Adrenal gland (tissue), 12 donors: Measurements from ENCODE around the gene KCNQ4. TPM values are rescaled to one million over a fixed set of nuclear protein-coding genes. Genes with fewer than 3 reads are reported as not detected.

ENCODE experiments used
- DNase-seq, 7 donors: peaks; one replicate each; pipeline ENCODE4 v3.0.0-alpha.2; 2019 to 2020
- H3K27ac ChIP-seq, 5 donors: fragments of 200-600 bp; sonication (generic) in 4 of 5; 1 replicate in 3 of 5; 2 replicates in 2 of 5; pipeline versions ENCODE4 v1.5.1 to v1.8.0; 2016 to 2020; ENCODE audit warnings: mild to moderate bottlenecking in 1 of 5
- H3K27me3 ChIP-seq: fragments of 200-600 bp; 2 replicates; pipeline ENCODE4 v1.8.0; 2021
- H3K36me3 ChIP-seq, 2 donors: fragments of 200-600 bp; replicated peaks in 1 of 2; 1 replicate in 1 of 2; 2 replicates in 1 of 2; pipeline versions ENCODE4 v1.5.1 to v1.8.0; 2018 to 2022
- H3K4me1 ChIP-seq, 2 donors: fragments of 200-600 bp; replicated peaks in 1 of 2; 1 replicate in 1 of 2; 2 replicates in 1 of 2; pipeline versions ENCODE4 v1.5.1 to v1.8.0; 2018 to 2021
- H3K4me3 ChIP-seq, 4 donors: fragments of 200-600 bp; sonication (generic) in 3 of 4; one replicate each; pipeline ENCODE4 v1.5.1; 2016 to 2018
- H3K9me3 ChIP-seq, 3 donors: fragments of 200-600 bp; sonication (generic) in 1 of 3; replicated peaks in 1 of 3; 1 replicate in 2 of 3; 2 replicates in 1 of 3; pipeline versions ENCODE4 v1.5.1 to v1.8.0; 2016 to 2021
- POLR2A ChIP-seq, 2 donors: fragments of 450-650 bp; IDR thresholded peaks; one replicate each; pipeline ENCODE4 v1.6.1; 2017; ENCODE audit warnings: antibody characterized with exemption in 2 of 2, mild to moderate bottlenecking in 2 of 2, moderate library complexity in 1 of 2
- WGBS, 4 donors: extraction: QIAGEN DNeasy Blood & Tissue Kit in 2 of 4; methylation state at CpG; one replicate each; pipeline versions ENCODE4 v1.1.5 to v1.1.7; 2013 to 2017; 5-methylcytosine and 5-hydroxymethylcytosine counted together
- intact Hi-C, 2 donors: fragments of 100-400 bp; cut with DNase I; formaldehyde crosslinking; loops; one replicate each; pipeline versions ENCODE4 v1.14.1 to v1.15.0; 2022 to 2023
- polyA plus RNA-seq, 3 donors: library from polyadenylated mRNA; stranded (reverse); fragments of 200-250 nt in 2 of 3; fragments of 350-450 nt in 1 of 3; fragmentation: Illumina TruSeq in 1 of 3; extraction: RNeasy Lipid Tissue Mini Kit (QIAGEN cat#74804) in 1 of 3; gene quantifications; one replicate each; pipeline ENCODE4 v1.2.3, GENCODE V29; 2013 to 2014
- total RNA-seq, 9 donors: library from RNA; depleted of rRNA in 4 of 9; stranded (reverse); fragments of >200 nt in 4 of 9; fragments of 120-200 nt in 1 of 9; fragmentation: NEBNext Ultra II Directional in 1 of 9; extraction: Animal tissue kit (Norgen Biotek cat#: 25700) in 1 of 9; gene quantifications; one replicate each; pipeline versions ENCODE4 v1.1.0 to v1.2.4, GENCODE V29; 2013 to 2023
- TF ChIP-seq, protein P1 (sequence below), 6 experiments: fragments of 450-650 bp in 4 of 6; fragments of 200-600 bp in 2 of 6; sonication (generic) in 1 of 6; IDR thresholded peaks; 1 replicate in 5 of 6; 2 replicates in 1 of 6; pipeline versions ENCODE4 v1.5.1 to v1.8.0; 2016 to 2021; ENCODE audit warnings: antibody characterized with exemption in 6 of 6, mild to moderate bottlenecking in 2 of 6, moderate library complexity in 1 of 6
- donor health status: healthy with polysubstance abuse.
- donor health status: Bipolar disorder and iron deficiency.
- donor health status: DM: yes; HTN: yes; CAD: no.
- donor health status: DM: no; HTN: no; CAD: no.
- donor health status: DM: no; HTN: no; CAD: no.
- donor health status: DM: yes; HTN: yes; CAD: no.

The KCNQ4 gene
- total and polyA plus RNA-seq, 12 donors: 0.06 to 1.0 (median 0.29) TPM; not detected in 2

DNA sequence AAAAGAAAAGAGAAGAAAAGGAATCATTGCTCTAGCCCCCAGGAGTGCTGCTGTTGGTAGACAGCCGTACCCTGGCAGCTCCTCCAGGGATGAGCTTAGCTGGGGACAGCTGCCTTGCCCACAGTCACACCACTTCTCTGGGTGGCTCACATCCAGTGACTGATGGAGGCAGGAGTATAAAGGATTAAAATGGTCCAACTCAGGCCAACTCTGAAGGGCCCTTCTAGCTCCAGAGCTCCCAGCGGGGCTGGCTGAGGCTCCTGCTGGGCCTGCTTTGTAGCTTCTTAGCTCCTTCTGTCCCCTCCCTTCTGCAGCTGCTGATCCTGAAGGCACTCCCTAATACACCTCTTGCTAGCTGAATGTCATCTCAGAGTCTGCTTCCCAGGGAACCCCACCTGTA, 74.2 kb downstream of the KCNQ4 start:
- H3K36me3 ChIP-seq: no peaks in the 10 kb centered on the region
- H3K27ac ChIP-seq: no peak overlapping the region
- no peaks in the 10 kb centered on the region for H3K9me3 ChIP-seq
- intact Hi-C loops: loop anchor here in 1 of 2 donors (5.0 kb wide), 1 partner anchor 85 kb away; no protein-coding TSS in a partner anchor
- 90 to 98% (median 93%) methylated on average over 1 to 2 of the region's 2 CpGs for WGBS, 4 donors
- no peak overlapping the region for H3K4me3 ChIP-seq
- TF ChIP-seq POLR2A (IDR thresholded peaks at IDR 0.05): no peak
- TF ChIP-seq, protein P1, sequence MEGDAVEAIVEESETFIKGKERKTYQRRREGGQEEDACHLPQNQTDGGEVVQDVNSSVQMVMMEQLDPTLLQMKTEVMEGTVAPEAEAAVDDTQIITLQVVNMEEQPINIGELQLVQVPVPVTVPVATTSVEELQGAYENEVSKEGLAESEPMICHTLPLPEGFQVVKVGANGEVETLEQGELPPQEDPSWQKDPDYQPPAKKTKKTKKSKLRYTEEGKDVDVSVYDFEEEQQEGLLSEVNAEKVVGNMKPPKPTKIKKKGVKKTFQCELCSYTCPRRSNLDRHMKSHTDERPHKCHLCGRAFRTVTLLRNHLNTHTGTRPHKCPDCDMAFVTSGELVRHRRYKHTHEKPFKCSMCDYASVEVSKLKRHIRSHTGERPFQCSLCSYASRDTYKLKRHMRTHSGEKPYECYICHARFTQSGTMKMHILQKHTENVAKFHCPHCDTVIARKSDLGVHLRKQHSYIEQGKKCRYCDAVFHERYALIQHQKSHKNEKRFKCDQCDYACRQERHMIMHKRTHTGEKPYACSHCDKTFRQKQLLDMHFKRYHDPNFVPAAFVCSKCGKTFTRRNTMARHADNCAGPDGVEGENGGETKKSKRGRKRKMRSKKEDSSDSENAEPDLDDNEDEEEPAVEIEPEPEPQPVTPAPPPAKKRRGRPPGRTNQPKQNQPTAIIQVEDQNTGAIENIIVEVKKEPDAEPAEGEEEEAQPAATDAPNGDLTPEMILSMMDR (IDR thresholded peaks at IDR 0.05): no peak
- no peaks in the 10 kb centered on the region for H3K27me3 ChIP-seq
- DNase-seq: no peak
- peaks cover 10% of the 10 kb centered on the region in 2 donors for H3K4me1 ChIP-seq

DNA sequence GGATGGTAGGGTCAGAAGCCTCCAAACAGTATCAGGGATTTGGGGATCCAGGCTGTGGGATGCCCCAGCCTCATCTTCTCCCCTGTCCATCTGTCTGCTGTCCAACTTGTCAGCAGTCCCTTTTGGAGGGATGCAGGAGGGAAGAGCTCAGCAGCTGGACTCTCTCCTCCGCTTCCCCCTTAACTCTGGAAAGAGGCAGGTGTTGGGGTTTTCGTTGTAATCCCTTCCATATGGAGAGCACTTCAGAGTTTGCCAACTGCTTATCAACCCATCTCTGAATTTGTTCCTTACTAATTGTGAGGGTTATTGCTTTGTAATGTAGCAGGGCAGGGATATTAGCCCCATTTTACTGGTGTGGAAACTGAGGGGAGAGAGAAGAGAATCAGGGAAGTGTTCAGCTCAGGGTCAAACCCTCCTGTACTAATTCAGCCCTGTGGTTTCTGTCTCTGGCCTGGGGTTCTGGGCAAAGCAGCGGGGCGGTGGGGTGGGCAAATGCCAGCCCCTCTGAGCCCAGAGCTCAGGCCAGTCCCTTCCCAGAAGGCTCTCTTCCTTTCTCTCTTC, 75.3 kb downstream of the KCNQ4 start:
- Histone ChIP-seq H3K9me3 (no peaks in the 10 kb centered on the region), H3K4me3 (no peak overlapping the region), H3K27me3 (no peaks in the 10 kb centered on the region), H3K4me1 (peaks cover 10 to 11% of the 10 kb centered on the region in 2 donors), H3K36me3 (no peaks in the 10 kb centered on the region), H3K27ac (no peak overlapping the region)
- 91 to 94% (median 92%) methylated on average over 4 of the region's 4 CpGs for WGBS, 4 donors
- intact Hi-C loops: loop anchor here in 1 of 2 donors (5.0 kb wide), 1 partner anchor 83 kb away; no protein-coding TSS in a partner anchor
- TF ChIP-seq, protein P1 (IDR thresholded peaks at IDR 0.05): no peak
- TF ChIP-seq POLR2A (IDR thresholded peaks at IDR 0.05): no peak
- DNase-seq: no peak

DNA sequence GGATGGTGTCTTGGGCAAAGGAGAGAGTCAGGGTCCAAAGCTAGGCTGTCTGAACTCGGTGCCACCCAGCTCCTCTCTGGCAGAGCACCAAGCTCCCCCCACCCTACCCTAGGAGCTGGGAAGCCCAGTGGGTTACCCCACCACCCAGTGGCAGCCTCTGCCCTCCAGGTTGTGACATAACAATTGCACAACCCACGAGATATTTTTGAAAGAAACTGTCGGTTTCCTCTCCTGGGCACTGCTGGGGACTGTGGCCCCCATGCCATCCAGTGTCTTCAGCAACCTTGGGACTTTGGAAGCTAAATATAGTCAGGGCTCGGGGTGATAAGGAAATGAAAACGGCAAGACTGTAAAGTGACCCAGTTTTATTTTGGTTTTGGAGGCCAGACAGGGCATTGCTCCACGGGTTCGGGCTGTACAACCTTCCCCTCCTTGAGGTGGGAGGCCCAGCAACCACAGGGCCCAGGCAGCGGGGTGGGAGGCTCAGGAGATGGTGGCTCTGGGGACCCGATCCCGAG, 77.2 kb downstream of the KCNQ4 start:
- intact Hi-C loops: no loop called here
- TF ChIP-seq, protein P1 (IDR thresholded peaks at IDR 0.05): no peak
- TF ChIP-seq POLR2A (IDR thresholded peaks at IDR 0.05): peak in 1 of 2 donors; percentile 56
- H3K27me3 ChIP-seq: no peaks in the 10 kb centered on the region
- H3K9me3 ChIP-seq: no peaks in the 10 kb centered on the region
- DNase-seq: peak; percentile 41 to 70 (median 56)
- peak overlapping the region in 3 of 4 donors; percentile 15 to 86 (median 24) for H3K4me3 ChIP-seq
- peaks cover 10 to 11% of the 10 kb centered on the region in 2 donors for H3K4me1 ChIP-seq
- H3K36me3 ChIP-seq: no peaks in the 10 kb centered on the region
- H3K27ac ChIP-seq: peak overlapping the region; percentile 39 to 91 (median 71)
- 13 to 19% (median 16%) methylated on average over 9 to 10 of the region's 10 CpGs for WGBS, 4 donors

DNA sequence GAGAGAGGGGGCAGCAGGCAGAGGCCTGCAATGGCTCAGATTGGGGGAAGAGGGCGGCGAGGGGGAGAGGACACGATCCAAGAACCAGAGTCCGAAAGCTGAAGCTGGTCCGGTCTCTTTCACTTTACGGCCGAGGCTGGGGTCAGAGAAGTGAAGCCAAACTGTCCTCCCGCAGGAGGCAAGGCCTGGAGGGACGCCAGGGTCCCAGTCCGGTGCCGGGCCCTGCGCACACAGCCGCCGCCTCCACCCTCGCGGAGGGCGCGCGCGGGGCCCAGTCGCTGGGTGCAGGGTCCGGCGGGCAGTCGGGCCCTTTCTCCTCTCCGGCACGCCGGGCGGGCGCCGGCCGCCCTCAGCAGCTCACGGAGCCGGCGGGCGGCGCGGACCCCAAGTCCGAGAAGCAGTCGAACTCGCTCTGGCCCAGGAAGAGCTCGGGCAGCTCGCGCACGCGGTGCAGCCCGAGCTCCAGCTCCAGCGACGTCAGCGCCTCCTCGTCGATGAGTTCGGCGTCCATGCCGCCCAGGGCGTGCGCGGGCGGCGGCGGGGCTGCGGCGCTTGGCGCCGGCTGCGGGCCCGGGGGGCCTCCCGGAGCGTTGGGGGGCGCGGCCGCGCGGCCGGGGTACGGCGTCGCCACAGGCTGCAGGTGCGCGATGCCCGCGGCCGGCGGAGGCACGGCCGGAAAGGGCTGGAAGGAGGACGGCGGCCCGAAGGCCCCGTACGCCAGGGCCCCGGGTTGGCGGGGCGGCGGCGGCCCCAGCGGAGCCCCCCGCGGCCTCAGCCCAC, 77.8 kb downstream of the KCNQ4 start:
- TF ChIP-seq POLR2A (IDR thresholded peaks at IDR 0.05): peak in 1 of 2 donors; percentile 6
- TF ChIP-seq, protein P1 (IDR thresholded peaks at IDR 0.05): no peak
- WGBS, 4 donors: 2 to 6% (median 2%) methylated on average over 4 to 98 of the region's 98 CpGs
- H3K27ac ChIP-seq: peak overlapping the region; percentile 39 to 91 (median 71)
- intact Hi-C loops: no loop called here
- H3K27me3 ChIP-seq: no peaks in the 10 kb centered on the region
- peaks cover 10 to 11% of the 10 kb centered on the region in 2 donors for H3K4me1 ChIP-seq
- no peaks in the 10 kb centered on the region for H3K36me3 ChIP-seq
- H3K9me3 ChIP-seq: no peaks in the 10 kb centered on the region
- peak; percentile 50 to 68 (median 62) for DNase-seq
- peak overlapping the region in 3 of 4 donors; percentile 24 to 86 (median 44) for H3K4me3 ChIP-seq
